DND-41 (cell line): ENCODE results near the gene HBE1.

ENCODE experiments used
- EZH2 ChIP-seq: IDR thresholded peaks from 3 replicates; pipeline ENCODE4 v1.6.1; 2012; ENCODE audit warnings: borderline replicate concordance, low read depth, mild to moderate bottlenecking, moderate library complexity, low read length, inconsistent platforms; ENCODE audit not compliant: severe bottlenecking
- TF ChIP-seq, protein P1 (sequence below): IDR thresholded peaks from 2 replicates; pipeline ENCODE4 v1.5.1; 2012; ENCODE audit warnings: borderline replicate concordance, low read length, moderate library complexity, mild to moderate bottlenecking; ENCODE audit not compliant: poor library complexity, severe bottlenecking; ENCODE audit errors: extremely low read depth

DNA sequence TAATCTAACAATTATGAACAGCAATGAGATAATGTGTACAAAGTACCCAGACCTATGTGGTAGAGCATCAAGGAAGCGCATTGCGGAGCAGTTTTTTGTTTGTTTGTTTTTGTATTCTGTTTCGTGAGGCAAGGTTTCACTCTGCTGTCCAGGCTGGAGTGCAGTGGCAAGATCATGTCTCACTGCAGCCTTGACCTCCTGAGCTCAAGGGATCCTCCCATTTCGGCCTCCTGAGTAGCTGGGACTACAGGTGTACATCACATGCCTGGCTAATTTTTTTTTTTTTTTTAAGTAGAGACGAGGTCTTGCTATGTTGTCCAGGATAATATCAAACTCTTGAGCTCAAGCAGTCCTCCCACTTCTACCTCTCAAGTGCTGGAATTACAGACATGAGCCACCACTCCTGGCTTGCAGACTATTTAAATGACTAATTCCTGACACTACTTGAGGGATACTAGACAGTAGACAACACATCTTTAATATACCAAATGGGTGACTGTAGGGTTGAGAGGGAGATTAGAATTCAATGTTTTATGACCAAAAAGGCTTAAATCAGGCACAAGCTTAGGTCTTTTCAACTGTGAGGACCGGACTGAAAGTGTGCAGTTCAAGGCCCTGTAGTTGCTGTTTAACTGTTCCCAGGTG is 19.3 kb upstream of the HBE1 start:
- TF ChIP-seq, protein P1, sequence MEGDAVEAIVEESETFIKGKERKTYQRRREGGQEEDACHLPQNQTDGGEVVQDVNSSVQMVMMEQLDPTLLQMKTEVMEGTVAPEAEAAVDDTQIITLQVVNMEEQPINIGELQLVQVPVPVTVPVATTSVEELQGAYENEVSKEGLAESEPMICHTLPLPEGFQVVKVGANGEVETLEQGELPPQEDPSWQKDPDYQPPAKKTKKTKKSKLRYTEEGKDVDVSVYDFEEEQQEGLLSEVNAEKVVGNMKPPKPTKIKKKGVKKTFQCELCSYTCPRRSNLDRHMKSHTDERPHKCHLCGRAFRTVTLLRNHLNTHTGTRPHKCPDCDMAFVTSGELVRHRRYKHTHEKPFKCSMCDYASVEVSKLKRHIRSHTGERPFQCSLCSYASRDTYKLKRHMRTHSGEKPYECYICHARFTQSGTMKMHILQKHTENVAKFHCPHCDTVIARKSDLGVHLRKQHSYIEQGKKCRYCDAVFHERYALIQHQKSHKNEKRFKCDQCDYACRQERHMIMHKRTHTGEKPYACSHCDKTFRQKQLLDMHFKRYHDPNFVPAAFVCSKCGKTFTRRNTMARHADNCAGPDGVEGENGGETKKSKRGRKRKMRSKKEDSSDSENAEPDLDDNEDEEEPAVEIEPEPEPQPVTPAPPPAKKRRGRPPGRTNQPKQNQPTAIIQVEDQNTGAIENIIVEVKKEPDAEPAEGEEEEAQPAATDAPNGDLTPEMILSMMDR = no peak
- no peak for TF ChIP-seq EZH2
